Immature natural killer cell (primary cell): ENCODE measurements around the gene FOXP1. TPM values are rescaled to one million over a fixed set of nuclear protein-coding genes. Genes with fewer than 3 reads are reported as not detected.

Experiments
- DNase-seq, 3 donors: peaks; one replicate each; pipeline ENCODE4 v3.0.0; 2022; ENCODE audit warnings: mixed read lengths in 1 of 3
- H3K27ac Mint-ChIP-seq, 6 donors: one replicate each; pipeline ENCODE4 v1.8.0; 2020; ENCODE audit warnings: mixed read lengths in 6 of 6, mild to moderate bottlenecking in 5 of 6, inconsistent platforms in 4 of 6, moderate library complexity in 3 of 6
- H3K27me3 Mint-ChIP-seq, 3 donors: one replicate each; pipeline ENCODE4 v1.8.0; 2020 to 2021; ENCODE audit warnings: low read depth in 3 of 3, mild to moderate bottlenecking in 3 of 3, mixed read lengths in 3 of 3, moderate library complexity in 3 of 3, inconsistent platforms in 1 of 3
- H3K36me3 Mint-ChIP-seq, 3 donors: one replicate each; pipeline ENCODE4 v1.8.0; 2020; ENCODE audit warnings: mixed read lengths in 3 of 3, inconsistent platforms in 2 of 3, mild to moderate bottlenecking in 2 of 3
- H3K4me1 Mint-ChIP-seq, 2 donors: one replicate each; pipeline ENCODE4 v1.8.0; 2020; ENCODE audit warnings: inconsistent platforms in 2 of 2, mild to moderate bottlenecking in 2 of 2, mixed read lengths in 2 of 2, moderate library complexity in 1 of 2
- H3K4me3 Mint-ChIP-seq, 5 donors: one replicate each; pipeline ENCODE4 v1.8.0; 2020; ENCODE audit warnings: mild to moderate bottlenecking in 5 of 5, mixed read lengths in 5 of 5, inconsistent platforms in 3 of 5, moderate library complexity in 3 of 5
- H3K9me3 Mint-ChIP-seq, 6 donors: one replicate each; pipeline ENCODE4 v1.8.0; 2020; ENCODE audit warnings: mild to moderate bottlenecking in 6 of 6, mixed read lengths in 6 of 6, inconsistent platforms in 4 of 6, moderate library complexity in 3 of 6
- polyA plus RNA-seq, 3 donors: library from polyadenylated mRNA; unstranded; fragments of 300-500 nt; fragmentation: Illumina TruSeq; gene quantifications; one replicate each; pipeline ENCODE4 v1.2.3, GENCODE V29; 2021

FOXP1 gene
- polyA plus RNA-seq, 3 donors from 2014 or later: 68.2 to 133 (median 84.0) TPM

DNA sequence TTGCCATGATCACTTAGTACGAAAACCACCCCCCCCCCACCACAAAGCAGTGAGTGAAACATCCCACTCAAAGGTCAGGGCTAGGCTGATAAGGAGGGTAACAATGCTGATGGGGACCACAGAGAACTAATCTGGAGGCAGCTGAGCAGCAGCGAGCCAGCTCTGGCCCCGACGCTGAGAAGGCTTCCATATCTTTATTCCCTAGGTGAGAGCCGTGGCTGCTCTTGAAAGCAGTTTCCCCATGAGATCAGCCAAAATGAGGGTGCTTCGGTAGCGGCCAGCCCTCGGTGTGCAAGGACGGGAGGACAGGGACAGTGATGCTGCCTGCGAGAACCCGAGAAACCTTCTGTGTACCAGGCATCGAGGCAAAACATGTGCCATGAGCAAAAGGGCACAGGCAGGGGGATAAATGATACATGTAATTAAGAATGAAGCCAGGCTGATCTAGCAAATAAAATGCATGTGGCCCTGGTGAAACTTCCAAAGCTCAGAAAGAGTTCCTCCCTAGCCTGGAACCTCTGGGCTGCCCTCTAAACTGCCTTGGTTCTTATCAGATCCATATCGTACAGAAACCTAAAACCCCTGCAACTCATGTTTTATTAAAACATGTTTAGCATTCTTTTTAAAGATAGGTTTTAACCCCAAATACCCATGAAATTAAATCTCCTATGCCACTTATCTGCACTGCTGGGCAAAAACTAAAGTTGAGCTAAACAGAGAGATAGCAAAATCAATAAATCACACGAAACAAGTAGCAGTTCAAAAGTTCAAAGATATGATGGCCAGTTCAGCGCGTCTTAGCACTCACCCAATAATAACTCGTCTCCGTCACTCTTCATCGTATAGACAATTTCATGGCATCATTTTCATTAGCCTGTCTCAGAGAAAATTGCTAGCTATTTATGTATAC, 337.3 kb downstream of the FOXP1 start:
- Mint-ChIP-seq H3K27ac (no peak overlapping the region), H3K27me3 (peaks cover 0 to 2% (median 0%) of the 10 kb centered on the region in 3 donors), H3K36me3 (no peaks in the 10 kb centered on the region), H3K4me3 (no peak overlapping the region), H3K9me3 (no peaks in the 10 kb centered on the region), H3K4me1 (peaks cover 9% of the 10 kb centered on the region in 2 donors)
- no peak for DNase-seq

DNA sequence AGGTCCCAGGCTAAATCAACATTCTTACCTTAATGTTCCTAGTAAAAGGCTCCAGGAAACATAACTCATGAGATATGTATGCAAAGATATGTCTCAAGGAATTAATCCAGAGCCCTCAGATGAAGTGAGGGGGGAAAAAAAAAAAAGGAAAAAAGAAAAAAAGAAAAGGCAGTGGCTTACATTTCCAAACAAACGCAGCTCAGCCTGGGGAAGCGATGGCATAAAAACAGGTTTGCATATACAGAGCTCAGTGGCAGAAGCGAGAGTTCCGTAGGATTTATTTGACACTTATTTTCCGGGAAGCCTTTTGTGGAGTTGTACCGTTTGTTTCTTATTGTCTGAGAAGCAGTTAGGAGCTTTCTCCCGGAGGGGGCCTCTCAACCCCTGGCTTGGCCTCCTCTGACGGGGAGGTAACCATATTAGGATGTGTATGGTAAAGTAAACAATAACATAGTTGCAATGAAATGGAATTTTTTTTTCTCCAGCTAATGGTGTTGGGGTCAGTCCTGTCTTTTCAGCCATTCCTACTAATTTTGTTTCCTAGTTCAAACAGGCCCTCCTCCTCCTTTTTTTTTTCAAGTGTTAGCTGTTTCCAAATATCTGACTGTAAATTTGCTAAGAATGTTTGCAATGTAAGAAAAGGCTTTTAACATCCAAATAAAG, 338.6 kb downstream of the FOXP1 start:
- Mint-ChIP-seq H3K4me3 (no peak overlapping the region), H3K9me3 (no peaks in the 10 kb centered on the region), H3K36me3 (peaks cover 0 to 3% (median 0%) of the 10 kb centered on the region in 3 donors), H3K27me3 (peaks cover 0 to 2% (median 0%) of the 10 kb centered on the region in 3 donors), H3K4me1 (peaks cover 9% of the 10 kb centered on the region in 2 donors), H3K27ac (no peak overlapping the region)
- no peak for DNase-seq

- Mint-ChIP-seq H3K27me3 (peaks cover 0 to 2% (median 0%) of the 10 kb centered on the region in 3 donors), H3K27ac (no peak overlapping the region), H3K4me3 (no peak overlapping the region), H3K9me3 (no peaks in the 10 kb centered on the region), H3K4me1 (peaks cover 6% of the 10 kb centered on the region in 2 donors), H3K36me3 (peaks cover 0 to 3% (median 0%) of the 10 kb centered on the region in 3 donors)
- no peak for DNase-seq
Observed at GRCh38 chr3:71244153-71244825, 339.2 kb downstream of the FOXP1 start.

GRCh38 chr3:71243229-71243628, 340.3 kb downstream of the FOXP1 start:
- Mint-ChIP-seq H3K36me3 (peaks cover 0 to 3% (median 0%) of the 10 kb centered on the region in 3 donors), H3K4me3 (no peak overlapping the region), H3K4me1 (peaks cover 0 to 5% of the 10 kb centered on the region in 2 donors), H3K27ac (peak overlapping the region in 1 of 6 donors; percentile 2), H3K27me3 (peaks cover 0 to 2% (median 0%) of the 10 kb centered on the region in 3 donors), H3K9me3 (no peaks in the 10 kb centered on the region)
- DNase-seq: no peak

DNA sequence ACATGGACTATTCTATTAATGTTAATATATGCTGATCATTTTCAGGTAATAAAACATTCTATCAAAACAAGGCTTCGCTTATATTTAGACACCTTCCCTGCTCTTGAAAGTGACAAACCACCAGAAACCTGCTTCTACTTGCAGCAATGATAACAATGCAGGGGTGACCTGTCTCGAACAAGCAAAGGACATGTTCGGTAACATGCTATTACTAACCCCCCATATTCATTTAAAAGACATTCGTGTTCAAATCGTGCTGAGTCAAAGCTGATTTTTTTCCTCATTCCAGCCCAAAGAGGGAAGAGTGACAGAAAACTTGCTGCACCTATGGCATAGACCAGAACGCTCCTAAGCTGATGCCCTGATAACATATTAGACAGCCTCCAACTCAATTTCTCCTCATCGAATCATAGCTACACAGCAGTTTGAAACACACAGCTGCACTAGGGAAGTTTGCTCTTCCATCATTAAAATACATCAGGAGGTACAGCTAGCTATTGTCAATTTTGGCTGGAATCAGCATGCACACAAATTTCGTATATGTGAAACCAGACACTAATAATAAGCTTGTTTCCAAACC, 341.5 kb downstream of the FOXP1 start:
- Mint-ChIP-seq H3K27me3 (peaks cover 0 to 2% (median 0%) of the 10 kb centered on the region in 3 donors), H3K4me1 (peaks cover 0 to 5% of the 10 kb centered on the region in 2 donors), H3K9me3 (no peaks in the 10 kb centered on the region), H3K36me3 (peaks cover 0 to 3% (median 0%) of the 10 kb centered on the region in 3 donors), H3K27ac (no peak overlapping the region), H3K4me3 (no peak overlapping the region)
- DNase-seq: no peak

- no peak overlapping the region for H3K4me3 Mint-ChIP-seq
- DNase-seq: no peak
- peaks cover 0 to 2% (median under 1%) of the 10 kb centered on the region in 3 donors for H3K27me3 Mint-ChIP-seq
- peaks cover 0 to 3% (median under 1%) of the 10 kb centered on the region in 3 donors for H3K36me3 Mint-ChIP-seq
- peaks cover 0 to 5% of the 10 kb centered on the region in 2 donors for H3K4me1 Mint-ChIP-seq
- H3K9me3 Mint-ChIP-seq: no peaks in the 10 kb centered on the region
- H3K27ac Mint-ChIP-seq: no peak overlapping the region
Observed at GRCh38 chr3:71241246-71241901, 342.2 kb downstream of the FOXP1 start.

DNA sequence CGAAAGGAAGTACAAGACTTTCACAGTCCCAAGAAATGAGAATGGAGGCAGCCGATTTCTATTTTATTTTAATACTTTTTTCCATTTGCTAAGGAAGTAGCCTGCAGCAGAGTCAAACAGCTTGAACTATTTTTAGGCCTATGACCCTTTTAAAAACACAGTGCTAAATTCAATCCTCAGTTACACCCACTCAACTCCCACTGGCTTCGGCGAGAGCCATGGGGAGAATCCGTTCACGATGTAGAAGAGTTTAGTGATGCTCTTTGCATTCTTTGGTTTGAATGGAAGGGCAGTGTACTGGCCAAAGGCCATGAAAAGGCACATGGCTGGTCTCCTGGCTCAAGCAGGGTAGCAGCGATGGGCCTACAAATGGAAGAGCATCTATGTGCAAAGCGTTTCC, 343.5 kb downstream of the FOXP1 start:
- Mint-ChIP-seq H3K27ac (no peak overlapping the region), H3K4me3 (no peak overlapping the region), H3K27me3 (peaks cover 0 to 3% (median 2%) of the 10 kb centered on the region in 3 donors), H3K4me1 (peaks cover 0 to 5% of the 10 kb centered on the region in 2 donors), H3K9me3 (no peaks in the 10 kb centered on the region), H3K36me3 (peaks cover 0 to 5% (median 3%) of the 10 kb centered on the region in 3 donors)
- DNase-seq: no peak

DNA sequence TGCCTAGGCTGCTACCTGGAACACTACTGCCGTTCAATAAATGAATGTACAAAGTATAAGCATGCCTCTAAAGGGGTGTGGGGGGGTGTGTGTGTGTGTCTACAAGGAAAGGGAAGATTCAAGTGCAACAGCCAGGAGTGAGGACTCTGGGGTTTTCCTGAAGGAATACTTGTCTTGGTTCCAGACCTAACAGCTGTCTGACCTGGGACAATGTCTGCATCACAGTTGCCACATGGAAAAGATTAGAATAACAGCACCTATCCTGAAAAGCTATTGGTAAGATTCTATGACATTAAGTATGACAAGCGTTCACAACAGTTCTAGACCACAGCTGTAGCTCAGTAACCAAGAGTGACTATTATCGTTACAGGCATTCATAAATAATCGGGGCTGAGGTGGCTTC, 345.2 kb downstream of the FOXP1 start:
- Mint-ChIP-seq H3K9me3 (no peaks in the 10 kb centered on the region), H3K36me3 (peaks cover 0 to 5% (median 3%) of the 10 kb centered on the region in 3 donors), H3K4me3 (no peak overlapping the region), H3K4me1 (peaks cover 0 to 5% of the 10 kb centered on the region in 2 donors), H3K27ac (no peak overlapping the region), H3K27me3 (peaks cover 0 to 5% (median 3%) of the 10 kb centered on the region in 3 donors)
- DNase-seq: no peak

- Mint-ChIP-seq H3K9me3 (no peaks in the 10 kb centered on the region), H3K27ac (no peak overlapping the region), H3K36me3 (peaks cover 0 to 5% (median 3%) of the 10 kb centered on the region in 3 donors), H3K4me1 (peaks cover 0 to 5% of the 10 kb centered on the region in 2 donors), H3K4me3 (no peak overlapping the region), H3K27me3 (peaks cover 0 to 8% (median 3%) of the 10 kb centered on the region in 3 donors)
- no peak for DNase-seq
Observed at GRCh38 chr3:71237672-71238071, 345.9 kb downstream of the FOXP1 start.

DNA sequence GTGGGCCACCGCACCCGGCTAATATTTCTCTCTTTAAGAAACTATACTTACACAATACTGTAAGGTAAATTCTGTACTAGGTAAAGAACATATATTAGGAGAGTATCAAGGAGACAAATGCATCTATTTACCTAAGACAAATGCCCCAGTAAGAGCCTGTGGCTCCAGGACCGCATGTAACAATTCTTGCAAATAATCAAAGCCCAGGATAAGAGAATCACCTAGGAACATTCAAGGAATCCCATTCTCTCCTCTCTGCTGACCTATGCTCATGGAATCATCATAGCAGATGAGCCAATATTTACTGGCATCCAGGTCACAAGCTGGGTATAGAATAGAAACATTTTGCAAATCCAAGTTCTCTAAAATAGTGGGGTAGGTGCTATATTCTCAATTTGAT, 347.7 kb downstream of the FOXP1 start:
- no peak overlapping the region for H3K4me3 Mint-ChIP-seq
- no peak for DNase-seq
- peaks cover 0 to 8% (median 3%) of the 10 kb centered on the region in 3 donors for H3K36me3 Mint-ChIP-seq
- no peaks in the 10 kb centered on the region for H3K4me1 Mint-ChIP-seq
- H3K27ac Mint-ChIP-seq: no peak overlapping the region
- peaks cover 0 to 15% (median 3%) of the 10 kb centered on the region in 3 donors for H3K27me3 Mint-ChIP-seq
- no peaks in the 10 kb centered on the region for H3K9me3 Mint-ChIP-seq

DNA sequence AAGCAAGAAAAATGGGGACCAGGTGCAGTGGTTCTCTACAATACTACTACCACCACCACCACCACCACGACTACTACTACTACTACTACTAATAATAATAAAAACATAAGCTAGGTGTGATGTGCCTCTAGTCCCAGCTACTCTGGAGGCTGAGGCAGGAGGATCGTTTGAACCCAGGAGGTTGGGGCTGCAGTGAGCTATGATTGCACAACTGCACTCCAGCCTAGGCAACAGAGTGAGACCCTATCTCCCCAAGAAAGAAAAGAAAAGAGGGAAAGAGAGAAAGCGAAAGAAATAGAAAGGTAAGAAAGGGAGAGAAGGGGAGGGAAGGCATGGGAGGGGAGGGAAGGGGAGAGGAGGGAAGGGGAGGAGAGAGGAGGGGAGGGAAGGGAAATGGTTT, 350.6 kb downstream of the FOXP1 start:
- Mint-ChIP-seq H3K4me3 (no peak overlapping the region), H3K36me3 (peaks cover 0 to 8% (median 0%) of the 10 kb centered on the region in 3 donors), H3K9me3 (no peaks in the 10 kb centered on the region), H3K27ac (no peak overlapping the region), H3K27me3 (peaks cover 0 to 15% (median 3%) of the 10 kb centered on the region in 3 donors), H3K4me1 (peaks cover 9 to 12% of the 10 kb centered on the region in 2 donors)
- DNase-seq: no peak

GRCh38 chr3:71232175-71232679, 351.3 kb downstream of the FOXP1 start:
- Mint-ChIP-seq H3K27ac (no peak overlapping the region), H3K36me3 (peaks cover 0 to 8% (median 0%) of the 10 kb centered on the region in 3 donors), H3K4me1 (peaks cover 16 to 18% of the 10 kb centered on the region in 2 donors), H3K4me3 (no peak overlapping the region), H3K27me3 (peaks cover 0 to 16% (median 3%) of the 10 kb centered on the region in 3 donors), H3K9me3 (no peaks in the 10 kb centered on the region)
- no peak for DNase-seq

- Mint-ChIP-seq H3K9me3 (no peaks in the 10 kb centered on the region), H3K27me3 (peaks cover 3 to 21% (median 8%) of the 10 kb centered on the region in 3 donors), H3K27ac (no peak overlapping the region), H3K4me1 (peaks cover 21 to 24% of the 10 kb centered on the region in 2 donors), H3K36me3 (peaks cover 0 to 8% (median 0%) of the 10 kb centered on the region in 3 donors), H3K4me3 (no peak overlapping the region)
- DNase-seq: no peak
Observed at GRCh38 chr3:71231680-71232079, 351.8 kb downstream of the FOXP1 start.
